GM21529 (cell line): ENCODE results near the gene DMWD.
"Not testable (repeated sequence)": the region's sequence is repeated elsewhere in the genome, so short reads cannot be mapped to it uniquely, and the experiment has no call there.

Source experiments
- ATAC-seq: cut with Tn5 transposase; IDR thresholded peaks from one replicate; pipeline ENCODE4 v1.9.1; 2021; ENCODE audit not compliant: unreplicated experiment

Gene DMWD

DNA sequence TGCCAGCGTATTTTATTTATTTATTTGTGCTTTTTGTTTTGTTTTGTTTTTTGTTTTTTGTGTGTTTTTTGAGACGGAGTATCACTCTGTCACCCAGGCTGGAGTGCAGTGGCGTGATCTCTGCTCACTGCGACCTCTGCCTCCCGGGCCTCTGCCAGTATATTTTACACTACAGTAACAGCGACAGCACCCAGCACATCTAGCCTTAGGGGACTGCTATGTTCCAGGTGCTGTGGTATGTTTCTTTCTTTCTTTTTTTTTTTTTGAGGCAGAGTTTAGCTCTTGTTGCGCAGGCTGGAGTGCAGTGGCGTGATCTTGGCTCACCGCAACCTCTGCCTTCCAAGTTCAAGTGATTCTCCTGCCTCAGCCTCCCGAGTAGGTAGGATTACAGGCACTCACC, 41.2 kb downstream of the DMWD start:
- ATAC-seq = not testable (repeated sequence)

- no peak for ATAC-seq
Observed at GRCh38 chr19:45747513-45747912, 45.1 kb downstream of the DMWD start.

DNA sequence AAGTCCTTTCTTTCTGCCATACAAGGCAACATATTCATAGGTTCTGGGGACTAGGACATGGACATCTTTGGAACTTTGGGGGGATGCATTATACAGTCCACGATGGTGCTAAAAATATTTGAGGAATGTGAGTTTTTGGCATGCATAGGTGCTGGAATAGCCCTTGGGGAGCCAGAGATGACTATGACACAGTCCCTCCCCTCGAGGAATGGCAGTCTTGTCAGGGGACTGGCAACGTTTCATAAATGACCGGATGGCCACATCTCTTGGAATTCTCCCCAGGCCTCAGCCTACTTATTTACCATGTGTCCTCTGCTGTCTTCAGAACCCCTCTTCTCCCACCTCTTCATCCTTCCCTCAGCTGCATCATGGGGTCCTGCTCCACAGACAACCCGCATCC, 45.8 kb downstream of the DMWD start:
- ATAC-seq = no peak

DNA sequence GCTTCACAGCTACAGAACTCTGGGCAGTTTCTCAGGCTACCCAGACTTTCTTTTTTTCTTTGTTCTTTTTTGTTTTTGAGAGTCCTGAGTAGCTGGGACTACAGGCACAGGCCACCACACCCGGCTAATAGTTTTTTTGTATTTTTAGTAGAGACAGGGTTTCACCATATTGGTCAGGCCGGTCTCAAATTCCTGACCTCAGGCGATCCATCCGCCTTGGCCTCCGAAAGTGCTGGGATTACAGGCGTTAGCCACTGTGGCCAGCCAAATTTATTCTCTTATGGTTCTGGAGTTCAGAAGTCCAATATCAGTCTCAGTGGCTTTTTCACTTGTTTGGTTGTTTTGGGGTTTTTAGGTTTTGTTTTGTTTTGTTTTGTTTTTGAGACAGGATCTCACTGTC, 47.0 kb downstream of the DMWD start:
- ATAC-seq = no peak

GRCh38 chr19:45742969-45743368, 49.7 kb downstream of the DMWD start:
- ATAC-seq = no peak

DNA sequence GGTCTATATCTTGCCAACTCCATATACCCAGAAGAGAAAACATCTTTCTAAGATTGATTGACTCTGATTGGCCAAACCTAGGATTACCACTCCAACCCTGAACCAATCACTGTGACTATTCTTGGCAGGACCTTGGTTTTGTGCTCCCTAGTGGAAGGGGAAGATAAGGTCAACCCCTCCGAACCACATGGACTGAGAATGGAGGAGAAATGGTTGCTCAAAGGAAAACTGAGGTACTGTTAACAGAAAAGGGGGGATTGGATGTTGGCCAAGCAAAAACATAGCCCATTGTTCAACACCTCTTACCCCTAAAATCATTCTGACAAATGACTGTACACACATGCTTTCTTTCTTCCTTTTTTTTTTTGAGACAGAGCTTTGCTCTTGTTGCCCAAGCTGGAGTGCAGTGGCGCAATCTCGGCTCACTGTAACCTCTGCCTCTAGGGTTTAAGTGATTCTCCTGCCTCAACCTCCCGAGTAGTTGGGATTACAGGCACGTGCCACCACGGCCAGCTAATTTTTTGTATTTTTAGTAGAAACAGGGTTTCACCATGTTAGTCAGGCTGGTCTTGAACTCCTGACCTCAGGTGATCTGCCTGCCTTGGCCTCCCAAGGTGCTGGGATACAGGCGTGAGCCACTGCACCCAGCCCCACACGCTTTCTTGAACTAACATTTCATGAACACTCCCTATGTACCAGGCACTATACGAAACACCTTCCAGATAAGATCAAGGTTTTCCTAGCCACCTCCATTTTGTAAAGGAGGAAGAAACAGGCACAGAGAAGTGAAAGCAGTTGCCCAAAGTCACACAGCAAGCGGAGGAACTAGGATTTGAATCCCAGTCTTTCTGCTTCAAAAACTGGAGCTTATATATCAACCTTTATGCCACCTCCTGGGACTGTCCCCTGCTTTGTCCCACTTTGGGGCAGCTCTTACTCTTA, 52.9 kb downstream of the DMWD start:
- no peak for ATAC-seq

DNA sequence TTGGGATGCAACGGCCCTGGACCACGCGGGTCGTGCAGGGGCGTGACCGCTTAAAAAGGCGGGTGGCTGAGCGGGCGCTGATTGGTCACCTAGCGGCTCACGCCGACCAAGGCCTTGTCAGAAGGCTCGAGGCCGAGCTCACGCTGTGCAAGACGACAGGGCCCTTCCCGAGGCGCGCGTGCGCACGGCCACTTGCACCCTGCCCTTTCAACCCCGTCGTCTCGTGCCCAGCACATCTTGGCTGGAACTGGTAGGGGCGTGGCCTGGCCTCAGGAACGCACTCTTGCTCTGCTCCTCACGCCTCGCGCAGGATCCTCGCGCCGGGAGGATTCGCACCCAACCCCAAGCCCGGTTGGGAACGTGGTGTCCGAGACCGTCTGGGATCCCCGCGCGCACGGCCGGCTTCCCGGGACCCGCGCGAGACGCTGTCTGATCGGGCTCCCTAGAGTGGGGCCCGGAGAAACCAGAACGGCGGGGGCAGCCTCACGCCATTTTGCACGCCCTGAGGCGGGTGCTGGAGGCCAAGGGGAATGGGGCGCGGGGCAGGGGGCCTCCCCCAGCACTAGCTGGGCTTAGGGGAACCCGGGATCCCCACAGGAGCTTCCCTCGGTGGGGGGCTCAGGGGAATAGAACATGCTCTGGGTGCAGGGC, 59.4 kb downstream of the DMWD start, which contains the start of gene MEIOSIN:
Gene MEIOSIN, plus strand, starts transcription at position 280 of the 651 bp plus-strand sequence. CDS start 1,938 bp downstream, outside the sequence.
- no peak for ATAC-seq
